Lower lobe of right lung (tissue), 2 donors: ENCODE measurements around the gene GIMAP4. TPM values are rescaled to one million over a fixed set of nuclear protein-coding genes. Genes with fewer than 3 reads are reported as not detected.

Experiments
- ATAC-seq, 2 donors: fragments of 200-7000 bp; cut with Tn5 transposase; one replicate each; pipeline ENCODE4 v1.9.1; 2020 to 2022; ENCODE audit warnings: mild to moderate bottlenecking in 2 of 2, moderate library complexity in 2 of 2
- DNase-seq: peaks from one replicate; pipeline ENCODE4 v3.0.0-alpha.2; 2020
- H3K27ac ChIP-seq: fragments of 200-600 bp; one replicate; pipeline ENCODE4 v1.8.0; 2022
- H3K27me3 ChIP-seq: fragments of 200-600 bp; one replicate; pipeline ENCODE4 v1.8.0; 2022; ENCODE audit warnings: low read depth
- H3K36me3 ChIP-seq: fragments of 200-600 bp; one replicate; pipeline ENCODE4 v1.8.0; 2022; ENCODE audit warnings: mild to moderate bottlenecking
- H3K4me1 ChIP-seq: fragments of 200-600 bp; one replicate; pipeline ENCODE4 v1.8.0; 2022
- H3K4me3 ChIP-seq: fragments of 200-600 bp; one replicate; pipeline ENCODE4 v1.8.0; 2022; ENCODE audit warnings: mild to moderate bottlenecking
- H3K9me3 ChIP-seq: fragments of 200-600 bp; one replicate; pipeline ENCODE4 v1.8.0; 2022
- CTCF ChIP-seq: fragments of 200-600 bp; IDR thresholded peaks from one replicate; pipeline ENCODE4 v1.8.0; 2022; ENCODE audit warnings: antibody characterized with exemption, mild to moderate bottlenecking
- intact Hi-C: fragments of 100-400 bp; cut with DNase I; formaldehyde crosslinking; loops from one replicate; pipeline ENCODE4 v1.11.0; 2022
- total RNA-seq: library from RNA; stranded (reverse); fragmentation: NEBNext Ultra II Directional; extraction: Animal tissue kit (Norgen Biotek cat#: 25700); gene quantifications from one replicate; pipeline ENCODE4 v1.2.1, GENCODE V29; 2021
- donor health status: DM: no; HTN: yes; CAD: no; lungs with severe emphysema.

GIMAP4 gene
- total RNA-seq, 1 donor from 2014 or later, result 95.7 TPM

- intact Hi-C loops, result no loop called here
- ATAC-seq, result no peak
- Histone ChIP-seq H3K9me3 (no peaks in the 10 kb centered on the region), H3K4me3 (no peak overlapping the region), H3K36me3 (no peaks in the 10 kb centered on the region), H3K4me1 (no peaks in the 10 kb centered on the region), H3K27ac (no peak overlapping the region), H3K27me3 (no peaks in the 10 kb centered on the region)
- no peak for DNase-seq
- no peak for TF ChIP-seq CTCF
Observed at GRCh38 chr7:150620061-150620460, 52.9 kb downstream of the GIMAP4 start.

- intact Hi-C loops, result no loop called here
- DNase-seq (no peak), ATAC-seq (no peak)
- Histone ChIP-seq H3K4me1 (peaks cover under 1% of the 10 kb centered on the region), H3K9me3 (no peaks in the 10 kb centered on the region), H3K36me3 (no peaks in the 10 kb centered on the region), H3K27ac (no peak overlapping the region), H3K27me3 (no peaks in the 10 kb centered on the region), H3K4me3 (no peak overlapping the region)
- TF ChIP-seq CTCF, result no peak
Observed at GRCh38 chr7:150620617-150621371, 53.6 kb downstream of the GIMAP4 start.

- no peak for DNase-seq
- ATAC-seq, result no peak
- no peaks in the 10 kb centered on the region for H3K36me3 ChIP-seq
- no peak overlapping the region for H3K4me3 ChIP-seq
- TF ChIP-seq CTCF, result no peak
- H3K4me1 ChIP-seq, result peaks cover 6% of the 10 kb centered on the region
- no peaks in the 10 kb centered on the region for H3K27me3 ChIP-seq
- H3K27ac ChIP-seq, result no peak overlapping the region
- no peaks in the 10 kb centered on the region for H3K9me3 ChIP-seq
- intact Hi-C loops, result no loop called here
Observed at GRCh38 chr7:150621376-150621775, 54.2 kb downstream of the GIMAP4 start.

Other genes starting within 250 kb of the GIMAP4 start
- gene LRRC61, start 244.0 kb upstream of the GIMAP4 start, total RNA-seq, result 16.2 TPM
- gene ACTR3C, start 243.8 kb upstream of the GIMAP4 start, total RNA-seq, result 18.6 TPM
- gene RARRES2, start 225.8 kb upstream of the GIMAP4 start, total RNA-seq, result 144 TPM
- 86.0 TPM for gene REPIN1, start 198.6 kb upstream of the GIMAP4 start, total RNA-seq
- gene ZNF775, start 188.1 kb upstream of the GIMAP4 start, total RNA-seq, result 4.5 TPM
- gene GIMAP8, start 116.8 kb upstream of the GIMAP4 start, total RNA-seq, result 44.4 TPM
- 49.4 TPM for gene GIMAP7, start 52.5 kb upstream of the GIMAP4 start, total RNA-seq
- gene GIMAP6, start 65.0 kb downstream of the GIMAP4 start, total RNA-seq, result 69.3 TPM
- 46.9 TPM for gene GIMAP2, start 118.3 kb downstream of the GIMAP4 start, total RNA-seq
- gene GIMAP1, start 149.2 kb downstream of the GIMAP4 start, total RNA-seq, result 18.8 TPM
- gene GIMAP5, start 170.0 kb downstream of the GIMAP4 start, total RNA-seq, result 31.9 TPM
- gene TMEM176B, start 233.0 kb downstream of the GIMAP4 start, total RNA-seq, result 69.4 TPM
- gene TMEM176A, start 233.4 kb downstream of the GIMAP4 start, total RNA-seq, result 57.4 TPM